Measurements from ENCODE around the gene IRS1.
"Not testable (repeated sequence)": the region's sequence is repeated elsewhere in the genome, so short reads cannot be mapped to it uniquely, and the experiment has no call there.

IRS1 gene, protein sequence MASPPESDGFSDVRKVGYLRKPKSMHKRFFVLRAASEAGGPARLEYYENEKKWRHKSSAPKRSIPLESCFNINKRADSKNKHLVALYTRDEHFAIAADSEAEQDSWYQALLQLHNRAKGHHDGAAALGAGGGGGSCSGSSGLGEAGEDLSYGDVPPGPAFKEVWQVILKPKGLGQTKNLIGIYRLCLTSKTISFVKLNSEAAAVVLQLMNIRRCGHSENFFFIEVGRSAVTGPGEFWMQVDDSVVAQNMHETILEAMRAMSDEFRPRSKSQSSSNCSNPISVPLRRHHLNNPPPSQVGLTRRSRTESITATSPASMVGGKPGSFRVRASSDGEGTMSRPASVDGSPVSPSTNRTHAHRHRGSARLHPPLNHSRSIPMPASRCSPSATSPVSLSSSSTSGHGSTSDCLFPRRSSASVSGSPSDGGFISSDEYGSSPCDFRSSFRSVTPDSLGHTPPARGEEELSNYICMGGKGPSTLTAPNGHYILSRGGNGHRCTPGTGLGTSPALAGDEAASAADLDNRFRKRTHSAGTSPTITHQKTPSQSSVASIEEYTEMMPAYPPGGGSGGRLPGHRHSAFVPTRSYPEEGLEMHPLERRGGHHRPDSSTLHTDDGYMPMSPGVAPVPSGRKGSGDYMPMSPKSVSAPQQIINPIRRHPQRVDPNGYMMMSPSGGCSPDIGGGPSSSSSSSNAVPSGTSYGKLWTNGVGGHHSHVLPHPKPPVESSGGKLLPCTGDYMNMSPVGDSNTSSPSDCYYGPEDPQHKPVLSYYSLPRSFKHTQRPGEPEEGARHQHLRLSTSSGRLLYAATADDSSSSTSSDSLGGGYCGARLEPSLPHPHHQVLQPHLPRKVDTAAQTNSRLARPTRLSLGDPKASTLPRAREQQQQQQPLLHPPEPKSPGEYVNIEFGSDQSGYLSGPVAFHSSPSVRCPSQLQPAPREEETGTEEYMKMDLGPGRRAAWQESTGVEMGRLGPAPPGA (N-terminal part only)

DNA sequence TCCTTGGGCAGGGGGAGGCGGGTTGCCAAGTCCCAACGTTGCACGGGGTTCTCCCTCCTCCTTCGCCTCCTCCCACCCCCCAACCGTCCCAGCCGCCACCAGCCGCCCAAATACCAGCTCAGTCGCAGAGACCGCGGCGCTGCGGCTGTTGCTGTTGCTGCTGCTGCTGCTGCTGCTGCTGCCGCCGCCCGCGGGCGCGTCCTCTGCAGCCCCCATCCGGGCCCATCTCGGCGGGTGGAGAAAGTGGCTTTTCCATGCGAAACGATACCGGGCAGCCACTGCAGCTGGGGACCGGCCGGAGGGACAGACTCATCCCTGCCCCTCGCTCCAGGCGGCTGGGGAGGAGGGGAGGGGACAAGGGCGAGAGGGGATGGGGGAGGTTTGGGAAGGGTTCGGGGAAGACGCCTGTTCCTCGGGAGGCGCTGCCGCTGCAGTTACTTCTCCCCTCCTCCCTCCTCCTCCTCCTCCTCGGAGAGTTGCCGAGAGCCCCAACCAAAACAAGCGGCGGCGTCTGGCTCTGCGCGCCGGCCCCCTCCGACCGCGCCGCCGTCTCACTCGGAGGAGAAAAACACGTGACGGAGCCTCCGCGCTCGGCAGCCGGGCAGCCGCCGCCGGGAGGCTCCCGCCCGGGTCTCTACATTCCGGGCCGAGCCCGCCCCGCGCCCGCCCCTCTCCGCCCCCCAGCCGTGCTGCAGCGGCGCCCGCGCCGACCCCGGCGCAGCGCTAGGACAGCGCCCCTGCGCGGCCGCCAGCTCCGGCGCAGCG lies at the start of gene IRS1:
Gene IRS1 (minus strand): TSS at position 610 of the 765 bp plus-strand sequence. CDS start 1,082 bp downstream, outside the sequence.
- in situ Hi-C loops (cut with MboI; ENCODE audit: low sequenced_read_pairs) = no loop called here

GRCh38 chr2:226849349-226849748 lies 49.7 kb upstream of the IRS1 start:
- in situ Hi-C loops (cut with MboI; ENCODE audit: low sequenced_read_pairs) = no loop called here

- in situ Hi-C loops (cut with MboI; ENCODE audit: low sequenced_read_pairs) = no loop called here
Measured at GRCh38 chr2:226847511-226847910, 47.9 kb upstream of the IRS1 start.

GRCh38 chr2:226847090-226847489 lies 47.5 kb upstream of the IRS1 start:
- in situ Hi-C loops (cut with MboI; ENCODE audit: low sequenced_read_pairs) = no loop called here

GRCh38 chr2:226845386-226846116 lies 45.9 kb upstream of the IRS1 start:
- in situ Hi-C loops (cut with MboI; ENCODE audit: low sequenced_read_pairs) = no loop called here

- in situ Hi-C loops (cut with MboI; ENCODE audit: low sequenced_read_pairs) = not testable (repeated sequence)
Measured at GRCh38 chr2:226843001-226843400, 43.4 kb upstream of the IRS1 start.

DNA sequence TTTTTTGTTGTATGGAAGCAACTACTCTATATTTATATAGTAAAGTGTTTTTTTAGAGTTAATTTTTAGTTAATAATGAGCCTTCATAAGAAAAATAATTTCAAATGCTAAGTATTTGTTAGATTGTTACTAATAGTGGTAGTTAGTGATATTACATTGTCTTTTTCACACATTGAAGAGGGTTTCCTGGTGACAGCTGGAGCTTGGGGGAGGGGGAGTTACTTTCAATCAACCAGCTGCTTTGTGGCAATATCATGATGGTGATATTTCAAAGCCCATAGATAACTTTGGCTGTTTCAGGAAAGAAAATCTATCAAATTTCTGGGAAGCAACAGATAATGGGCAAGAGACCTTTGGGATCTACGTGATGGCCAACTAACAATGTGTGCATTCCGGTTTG lies 40.3 kb upstream of the IRS1 start:
- in situ Hi-C loops (cut with MboI; ENCODE audit: low sequenced_read_pairs) = no loop called here

GRCh38 chr2:226839161-226839560 lies 39.5 kb upstream of the IRS1 start:
- in situ Hi-C loops (cut with MboI; ENCODE audit: low sequenced_read_pairs) = no loop called here

DNA sequence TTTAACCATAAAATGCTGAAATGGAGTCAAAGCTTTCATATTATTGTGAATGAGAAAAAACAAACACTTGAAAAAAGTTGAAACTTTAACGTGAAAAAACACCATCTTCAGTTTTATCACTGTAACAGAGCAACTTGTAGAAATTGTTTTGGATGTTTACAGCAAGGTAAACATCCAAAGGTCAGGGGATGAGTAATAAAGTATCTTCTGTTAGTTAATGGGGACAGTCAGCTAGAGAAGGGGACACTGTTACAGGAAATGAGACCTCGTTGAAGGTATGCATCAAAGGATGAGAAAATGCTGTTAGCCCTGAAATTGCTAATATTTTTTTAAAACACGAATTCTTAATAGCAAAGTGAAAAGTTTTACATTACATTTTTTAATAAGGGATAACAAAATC lies 39.1 kb upstream of the IRS1 start:
- in situ Hi-C loops (cut with MboI; ENCODE audit: low sequenced_read_pairs) = no loop called here

GRCh38 chr2:226837787-226838603 lies 38.4 kb upstream of the IRS1 start:
- in situ Hi-C loops (cut with MboI; ENCODE audit: low sequenced_read_pairs) = no loop called here

GRCh38 chr2:226837334-226837733 lies 37.7 kb upstream of the IRS1 start:
- in situ Hi-C loops (cut with MboI; ENCODE audit: low sequenced_read_pairs) = no loop called here

DNA sequence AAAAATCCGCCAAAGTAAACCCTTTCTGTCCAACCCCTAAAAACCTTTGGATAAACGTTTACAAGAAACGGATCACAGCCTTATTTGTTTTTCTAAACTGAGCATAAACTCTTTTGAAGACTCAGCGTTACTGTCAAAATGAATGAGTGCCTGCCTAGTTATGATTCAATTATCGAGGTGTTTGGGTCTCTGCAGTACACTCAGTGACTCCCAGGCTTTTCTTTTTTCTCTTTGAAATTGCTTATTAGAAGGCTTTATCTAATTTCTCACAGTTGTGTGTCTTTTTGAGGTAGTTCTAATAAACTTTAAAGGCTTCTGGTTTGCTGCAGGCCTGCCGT lies 36.9 kb upstream of the IRS1 start:
- in situ Hi-C loops (cut with MboI; ENCODE audit: low sequenced_read_pairs) = no loop called here

- in situ Hi-C loops (cut with MboI; ENCODE audit: low sequenced_read_pairs) = no loop called here
Measured at GRCh38 chr2:226835796-226836547, 36.4 kb upstream of the IRS1 start, which contains the start of gene RHBDD1. Gene RHBDD1 (plus strand): TSS chr2:226836054. CDS start chr2:226864694, 28,640 bp downstream.

DNA sequence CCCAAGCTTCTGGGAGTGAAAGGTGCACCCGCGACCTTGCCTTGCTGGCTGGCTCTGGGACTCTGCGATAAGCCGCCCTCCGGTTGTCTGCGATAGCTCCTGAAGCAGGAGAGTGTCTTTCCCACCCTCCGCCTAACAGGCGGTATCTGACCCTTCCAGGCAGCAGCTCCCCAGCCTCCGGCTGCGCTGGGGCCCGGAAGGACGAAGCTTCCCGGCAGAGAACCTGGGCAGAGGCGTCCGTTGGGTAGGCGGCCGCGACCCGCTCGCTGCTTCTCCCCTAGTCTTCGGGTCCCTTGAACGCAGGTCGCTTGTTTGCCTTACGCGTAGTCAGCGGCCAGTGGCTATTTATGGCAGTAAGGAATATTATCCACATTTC lies 35.8 kb upstream of the IRS1 start:
- in situ Hi-C loops (cut with MboI; ENCODE audit: low sequenced_read_pairs) = no loop called here

DNA sequence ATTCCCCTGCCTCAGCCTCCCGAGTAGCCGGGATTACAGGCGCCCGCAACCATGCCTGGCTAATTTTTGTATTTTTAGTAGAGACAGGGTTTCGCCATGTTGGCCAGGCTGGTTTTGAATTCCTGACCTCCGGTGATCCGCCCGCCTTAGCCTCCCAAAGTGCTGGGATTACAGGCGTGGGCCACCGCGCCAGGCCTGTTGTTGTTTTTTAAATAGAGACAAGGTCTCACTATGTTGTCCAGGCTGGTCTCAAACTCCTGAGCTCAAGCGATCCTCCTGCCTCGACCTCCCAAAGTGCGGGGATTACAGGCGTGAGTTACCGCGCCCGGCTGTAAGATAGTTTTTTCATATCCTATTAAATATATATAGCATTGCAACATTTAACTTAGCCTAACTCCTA lies 35.3 kb upstream of the IRS1 start:
- in situ Hi-C loops (cut with MboI; ENCODE audit: low sequenced_read_pairs) = not testable (repeated sequence)

GRCh38 chr2:226832061-226832460 lies 32.4 kb upstream of the IRS1 start:
- in situ Hi-C loops (cut with MboI; ENCODE audit: low sequenced_read_pairs) = no loop called here

- in situ Hi-C loops (cut with MboI; ENCODE audit: low sequenced_read_pairs) = no loop called here
Measured at GRCh38 chr2:226831266-226831665, 31.6 kb upstream of the IRS1 start.

DNA sequence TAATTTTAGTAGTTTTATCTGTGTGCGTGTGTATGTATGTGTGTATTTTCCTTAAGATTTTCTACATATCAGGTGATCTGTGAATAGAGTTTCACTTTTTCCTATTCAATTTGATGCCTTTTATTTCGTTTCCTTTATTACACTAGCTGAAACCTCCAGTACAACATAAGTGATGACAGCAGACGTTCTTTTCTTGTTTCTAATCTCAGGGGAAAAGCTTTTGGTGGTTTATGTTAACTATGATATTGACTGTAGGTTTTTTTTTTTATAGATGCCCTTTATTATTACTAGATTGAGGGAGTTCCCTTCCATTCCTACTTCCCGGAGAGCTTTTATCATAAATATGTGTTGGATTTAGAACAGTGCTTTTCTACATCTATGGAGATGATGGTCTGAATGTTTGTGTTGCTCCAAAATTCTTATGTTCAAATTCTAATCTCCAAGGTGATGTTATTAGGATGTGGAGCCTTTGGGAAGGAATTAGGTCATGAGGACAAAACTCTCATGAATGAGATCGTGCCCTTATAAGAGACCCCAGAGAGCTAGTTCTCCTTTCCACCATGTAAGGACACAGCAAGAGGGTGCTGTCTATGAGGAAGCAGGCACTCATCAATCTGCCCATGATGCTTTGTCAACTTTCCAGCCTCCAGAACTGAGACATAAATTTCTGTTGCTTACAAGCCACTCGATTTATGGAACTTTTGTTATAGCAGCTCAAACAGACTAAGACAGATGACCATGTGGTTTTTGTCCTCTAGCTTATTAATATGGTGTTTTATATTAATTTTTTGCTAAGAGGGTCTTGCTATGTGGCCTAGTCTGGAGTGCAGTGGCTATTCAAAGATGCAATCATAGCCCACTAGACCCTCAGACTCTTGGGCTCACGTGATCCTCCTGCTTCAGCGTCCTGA lies 30.4 kb upstream of the IRS1 start:
- in situ Hi-C loops (cut with MboI; ENCODE audit: low sequenced_read_pairs) = no loop called here

All from hTERT RPE-1 (cell line).